ENCODE measurements around the gene SPC25.
"Not testable (repeated sequence)": the region's sequence is repeated elsewhere in the genome, so short reads cannot be mapped to it uniquely, and the experiment has no call there.

The SPC25 gene

DNA sequence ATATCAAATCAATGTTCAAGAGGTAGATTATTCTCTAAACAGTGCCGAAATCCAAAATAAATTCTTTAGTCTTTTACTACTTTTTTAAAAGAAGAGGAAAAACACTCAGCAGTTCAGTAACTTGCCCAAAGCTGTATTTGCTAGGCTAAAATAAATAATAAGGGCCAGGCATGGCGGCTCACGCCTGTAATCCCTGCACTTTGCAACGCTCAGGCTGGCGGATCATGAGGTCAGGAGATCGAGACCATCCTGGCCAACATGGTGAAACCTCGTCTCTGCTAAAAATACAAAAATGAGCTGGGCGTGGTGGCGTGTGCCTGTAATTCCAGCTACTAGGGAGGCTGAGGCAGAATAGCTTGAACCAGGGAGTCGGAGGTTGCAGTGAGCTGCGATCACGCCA, 8.1 kb downstream of the SPC25 start:
- H3K9me3 ChIP-seq (ENCODE audit: control insufficient read depth, low read length); H3K36me3 ChIP-seq (ENCODE audit: control insufficient read depth, insufficient read depth, low read length); H3K27ac ChIP-seq (ENCODE audit: insufficient read depth, low read depth, low read length, poor library complexity, severe bottlenecking); H3K27me3 ChIP-seq (ENCODE audit: control insufficient read depth, insufficient read depth, low read length, poor library complexity, severe bottlenecking); H3K4me1 ChIP-seq (ENCODE audit: control insufficient read depth, insufficient read depth, low read length); H3K4me3 ChIP-seq (ENCODE audit: insufficient read depth, low read depth, low read length): not testable (repeated sequence)
- 92 to 93% methylated on average over 11 to 12 of the region's 12 CpGs for WGBS, 2 experiments

DNA sequence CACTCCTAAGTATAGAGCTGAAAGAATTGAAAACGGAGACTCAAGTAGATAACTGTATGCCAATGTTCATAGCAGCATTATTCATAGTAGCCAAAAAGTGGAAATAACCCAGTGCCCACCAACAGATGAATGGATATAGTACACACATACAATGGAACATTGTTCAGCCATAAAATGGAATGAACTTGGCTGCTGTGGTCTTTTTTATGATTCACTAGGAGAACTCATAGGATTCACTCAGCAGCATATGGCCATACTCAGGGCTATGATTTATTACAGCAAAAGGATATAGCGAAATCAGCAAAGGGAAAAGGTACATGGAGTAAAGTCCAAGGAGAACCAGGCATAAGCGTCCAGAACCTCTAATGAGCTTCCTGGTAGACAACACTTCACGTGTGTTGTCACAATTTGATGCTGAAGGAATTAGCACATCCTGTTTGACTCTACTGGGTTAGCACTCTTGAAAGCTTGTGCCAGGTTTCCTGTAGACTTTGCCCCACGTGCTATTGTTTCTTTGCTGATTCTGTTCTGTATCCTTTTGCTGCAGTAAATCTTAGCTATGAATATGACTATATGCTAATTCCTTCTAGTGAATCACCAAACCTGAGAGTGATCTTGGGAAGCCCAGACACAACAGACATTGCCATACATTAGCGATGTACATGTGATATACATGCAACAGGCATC, 15.7 kb downstream of the SPC25 start:
- 94 to 95% methylated on average over 6 of the region's 6 CpGs for WGBS, 2 experiments
- no peaks in the 10 kb centered on the region for H3K27me3 ChIP-seq (ENCODE audit: control insufficient read depth, insufficient read depth, low read length, poor library complexity, severe bottlenecking)
- no peaks in the 10 kb centered on the region for H3K4me1 ChIP-seq (ENCODE audit: control insufficient read depth, insufficient read depth, low read length)
- H3K4me3 ChIP-seq (ENCODE audit: insufficient read depth, low read depth, low read length) = no peak overlapping the region
- H3K27ac ChIP-seq (ENCODE audit: insufficient read depth, low read depth, low read length, poor library complexity, severe bottlenecking) = no peak overlapping the region
- H3K9me3 ChIP-seq (ENCODE audit: control insufficient read depth, low read length) = no peaks in the 10 kb centered on the region
- peaks cover 5% of the 10 kb centered on the region for H3K36me3 ChIP-seq (ENCODE audit: control insufficient read depth, insufficient read depth, low read length)

- not testable (repeated sequence) for H3K27ac ChIP-seq (ENCODE audit: insufficient read depth, low read depth, low read length, poor library complexity, severe bottlenecking); H3K36me3 ChIP-seq (ENCODE audit: control insufficient read depth, insufficient read depth, low read length); H3K4me3 ChIP-seq (ENCODE audit: insufficient read depth, low read depth, low read length); H3K4me1 ChIP-seq (ENCODE audit: control insufficient read depth, insufficient read depth, low read length); H3K27me3 ChIP-seq (ENCODE audit: control insufficient read depth, insufficient read depth, low read length, poor library complexity, severe bottlenecking); H3K9me3 ChIP-seq (ENCODE audit: control insufficient read depth, low read length)
- WGBS, 2 experiments = 90 to 100% methylated on average over 1 to 2 of the region's 4 CpGs
These were observed 19.4 kb downstream of the SPC25 start for GRCh38 chr2:168870824-168871223.

GRCh38 chr2:168870369-168870768, 19.9 kb downstream of the SPC25 start:
- H3K27ac ChIP-seq (ENCODE audit: insufficient read depth, low read depth, low read length, poor library complexity, severe bottlenecking); H3K9me3 ChIP-seq (ENCODE audit: control insufficient read depth, low read length); H3K36me3 ChIP-seq (ENCODE audit: control insufficient read depth, insufficient read depth, low read length); H3K27me3 ChIP-seq (ENCODE audit: control insufficient read depth, insufficient read depth, low read length, poor library complexity, severe bottlenecking); H3K4me1 ChIP-seq (ENCODE audit: control insufficient read depth, insufficient read depth, low read length); H3K4me3 ChIP-seq (ENCODE audit: insufficient read depth, low read depth, low read length): not testable (repeated sequence)
- WGBS, 2 experiments = 85% methylated on average over 1 of the region's 1 CpG; no CpG with 5 or more reads in 1 of the 2 experiments

DNA sequence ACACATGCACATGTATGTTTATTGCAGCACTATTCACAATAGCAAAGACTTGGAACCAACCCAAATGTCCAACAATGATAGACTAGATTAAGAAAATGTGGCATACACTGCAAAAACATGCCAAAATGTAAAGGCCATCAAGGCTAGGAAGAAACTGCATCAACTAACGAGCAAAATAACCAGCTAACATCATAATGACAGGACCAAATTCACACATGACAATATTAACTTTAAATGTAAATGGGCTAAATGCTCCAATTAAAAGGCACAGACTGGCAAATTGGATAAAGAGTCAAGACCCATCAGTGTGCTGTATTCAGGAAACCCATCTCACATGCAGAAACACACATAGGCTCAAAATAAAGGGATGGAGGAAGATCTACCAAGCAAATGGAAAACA, 23.1 kb downstream of the SPC25 start:
- not testable (repeated sequence) for H3K27ac ChIP-seq (ENCODE audit: insufficient read depth, low read depth, low read length, poor library complexity, severe bottlenecking); H3K9me3 ChIP-seq (ENCODE audit: control insufficient read depth, low read length); H3K27me3 ChIP-seq (ENCODE audit: control insufficient read depth, insufficient read depth, low read length, poor library complexity, severe bottlenecking); H3K4me1 ChIP-seq (ENCODE audit: control insufficient read depth, insufficient read depth, low read length); H3K4me3 ChIP-seq (ENCODE audit: insufficient read depth, low read depth, low read length); H3K36me3 ChIP-seq (ENCODE audit: control insufficient read depth, insufficient read depth, low read length)
- no CpG with 5 or more reads among the region's 1 CpG for WGBS, 2 experiments

DNA sequence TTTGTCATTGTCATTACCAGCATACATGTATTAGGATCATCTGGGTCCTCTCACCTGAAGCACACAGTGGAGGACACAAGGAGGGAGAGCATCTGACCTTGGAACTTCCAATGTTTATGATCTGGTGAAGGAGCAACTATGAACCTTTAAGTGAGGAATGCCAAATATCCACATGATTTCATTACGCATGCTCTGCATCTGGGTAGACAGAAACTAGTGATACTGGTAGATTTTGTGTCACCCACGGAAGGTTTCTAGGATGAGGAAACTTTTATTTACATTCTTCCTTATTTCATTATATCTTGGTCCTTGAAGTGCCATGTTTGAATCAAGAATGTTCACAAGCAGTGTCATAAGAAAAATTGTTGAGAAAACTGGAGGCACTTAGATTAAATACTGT, 32.1 kb downstream of the SPC25 start:
- 100% methylated on average over 1 to 2 of the region's 2 CpGs for WGBS, 2 experiments
- Histone ChIP-seq H3K27me3 (ENCODE audit: control insufficient read depth, insufficient read depth, low read length, poor library complexity, severe bottlenecking) (no peaks in the 10 kb centered on the region), H3K9me3 (ENCODE audit: control insufficient read depth, low read length) (no peaks in the 10 kb centered on the region)

DNA sequence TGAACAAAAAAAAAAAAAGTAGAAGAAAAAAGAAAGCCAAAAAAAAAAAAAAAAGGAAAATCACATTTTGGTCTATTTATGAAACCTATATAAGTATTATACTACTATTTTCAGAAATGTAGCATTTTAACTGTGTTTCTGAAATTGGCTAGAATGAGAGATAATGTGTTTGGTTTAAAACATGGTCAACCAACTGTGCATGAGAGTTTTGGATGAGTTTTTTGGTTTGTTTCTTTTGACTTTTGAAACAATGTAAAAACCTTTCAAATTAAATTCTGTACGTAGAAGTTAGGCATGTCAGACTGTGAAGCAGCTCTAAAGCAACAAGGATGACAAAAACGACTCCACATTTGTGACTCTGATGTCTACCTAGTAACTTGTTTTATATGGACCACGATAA, 34.6 kb downstream of the SPC25 start:
- Histone ChIP-seq H3K27ac (ENCODE audit: insufficient read depth, low read depth, low read length, poor library complexity, severe bottlenecking) (no peak overlapping the region), H3K9me3 (ENCODE audit: control insufficient read depth, low read length) (no peaks in the 10 kb centered on the region), H3K4me3 (ENCODE audit: insufficient read depth, low read depth, low read length) (no peak overlapping the region), H3K27me3 (ENCODE audit: control insufficient read depth, insufficient read depth, low read length, poor library complexity, severe bottlenecking) (no peaks in the 10 kb centered on the region), H3K36me3 (ENCODE audit: control insufficient read depth, insufficient read depth, low read length) (no peaks in the 10 kb centered on the region), H3K4me1 (ENCODE audit: control insufficient read depth, insufficient read depth, low read length) (no peaks in the 10 kb centered on the region)
- 95 to 97% methylated on average over 3 of the region's 3 CpGs for WGBS, 2 experiments

More for the DNA sequence above, 32.1 kb downstream of the SPC25 start:
- Histone ChIP-seq H3K4me3 (ENCODE audit: insufficient read depth, low read depth, low read length) (no peak overlapping the region), H3K4me1 (ENCODE audit: control insufficient read depth, insufficient read depth, low read length) (no peaks in the 10 kb centered on the region), H3K36me3 (ENCODE audit: control insufficient read depth, insufficient read depth, low read length) (no peaks in the 10 kb centered on the region), H3K27ac (ENCODE audit: insufficient read depth, low read depth, low read length, poor library complexity, severe bottlenecking) (no peak overlapping the region)

DNA sequence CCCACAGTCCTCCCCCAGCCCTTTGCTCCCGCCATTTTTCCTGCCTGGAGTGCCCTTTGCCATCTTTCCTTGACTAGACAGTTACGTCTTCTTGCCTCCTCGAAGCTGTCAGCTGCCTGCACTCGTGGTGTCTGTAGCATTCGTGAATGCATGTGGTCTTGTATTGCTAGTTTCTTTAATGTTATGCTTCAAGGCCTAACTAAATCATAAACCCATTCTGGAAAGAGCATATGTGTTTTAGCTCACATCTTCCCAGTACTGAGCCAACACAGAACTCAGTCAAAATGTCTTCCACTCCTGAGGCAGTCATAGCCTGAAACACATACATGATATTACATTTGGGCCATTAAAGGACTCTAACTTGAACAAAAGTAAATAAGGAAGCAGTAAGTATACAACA, 35.6 kb downstream of the SPC25 start:
- 95 to 99% methylated on average over 5 of the region's 5 CpGs for WGBS, 2 experiments
- H3K4me1 ChIP-seq (ENCODE audit: control insufficient read depth, insufficient read depth, low read length) = no peaks in the 10 kb centered on the region
- H3K4me3 ChIP-seq (ENCODE audit: insufficient read depth, low read depth, low read length) = no peak overlapping the region
- H3K9me3 ChIP-seq (ENCODE audit: control insufficient read depth, low read length) = no peaks in the 10 kb centered on the region
- no peaks in the 10 kb centered on the region for H3K27me3 ChIP-seq (ENCODE audit: control insufficient read depth, insufficient read depth, low read length, poor library complexity, severe bottlenecking)
- H3K36me3 ChIP-seq (ENCODE audit: control insufficient read depth, insufficient read depth, low read length) = no peaks in the 10 kb centered on the region
- no peak overlapping the region for H3K27ac ChIP-seq (ENCODE audit: insufficient read depth, low read depth, low read length, poor library complexity, severe bottlenecking)

GRCh38 chr2:168853471-168853870, 36.8 kb downstream of the SPC25 start:
- Histone ChIP-seq H3K4me3 (ENCODE audit: insufficient read depth, low read depth, low read length) (no peak overlapping the region), H3K36me3 (ENCODE audit: control insufficient read depth, insufficient read depth, low read length) (no peaks in the 10 kb centered on the region), H3K27ac (ENCODE audit: insufficient read depth, low read depth, low read length, poor library complexity, severe bottlenecking) (no peak overlapping the region), H3K4me1 (ENCODE audit: control insufficient read depth, insufficient read depth, low read length) (no peaks in the 10 kb centered on the region), H3K27me3 (ENCODE audit: control insufficient read depth, insufficient read depth, low read length, poor library complexity, severe bottlenecking) (no peaks in the 10 kb centered on the region), H3K9me3 (ENCODE audit: control insufficient read depth, low read length) (no peaks in the 10 kb centered on the region)
- WGBS, 2 experiments = 95 to 100% methylated on average over 1 of the region's 1 CpG

GRCh38 chr2:168852481-168852880, 37.7 kb downstream of the SPC25 start:
- no peaks in the 10 kb centered on the region for H3K36me3 ChIP-seq (ENCODE audit: control insufficient read depth, insufficient read depth, low read length)
- no peak overlapping the region for H3K4me3 ChIP-seq (ENCODE audit: insufficient read depth, low read depth, low read length)
- no peaks in the 10 kb centered on the region for H3K9me3 ChIP-seq (ENCODE audit: control insufficient read depth, low read length)
- no peaks in the 10 kb centered on the region for H3K4me1 ChIP-seq (ENCODE audit: control insufficient read depth, insufficient read depth, low read length)
- H3K27ac ChIP-seq (ENCODE audit: insufficient read depth, low read depth, low read length, poor library complexity, severe bottlenecking) = no peak overlapping the region
- 65 to 72% methylated on average over 3 of the region's 3 CpGs for WGBS, 2 experiments
- H3K27me3 ChIP-seq (ENCODE audit: control insufficient read depth, insufficient read depth, low read length, poor library complexity, severe bottlenecking) = no peaks in the 10 kb centered on the region
